Measurements from ENCODE around the gene NLRC3. TPM values are rescaled to one million over a fixed set of nuclear protein-coding genes. Genes with fewer than 3 reads are reported as not detected.

The NLRC3 gene
- polyA plus RNA-seq, 1 of the 3 experiments (the other 2 are of a cell fraction) = not detected

GRCh38 chr16:3625331-3625730 lies 48.1 kb upstream of the NLRC3 start (continued):
- no peak for TF ChIP-seq ELF1 (IDR thresholded peaks at IDR 0.05)

GRCh38 chr16:3623642-3624041 lies 46.4 kb upstream of the NLRC3 start:
- H3K9me2 ChIP-seq = no peaks in the 10 kb centered on the region
- no peak overlapping the region for H3K9ac ChIP-seq
- H3K9me3 ChIP-seq = no peaks in the 10 kb centered on the region
- no peaks in the 10 kb centered on the region for H3K36me3 ChIP-seq (replicated peaks in 1 of 2; ENCODE audit: control insufficient read depth in 1 of 2, insufficient read depth in 2 of 2, low read length in 1 of 2)
- no peak overlapping the region for H3K4me3 ChIP-seq (ENCODE audit: low read depth in 2 of 2, low read length in 1 of 2)
- no peak for DNase-seq
- no peaks in the 10 kb centered on the region for H3K27me3 ChIP-seq (ENCODE audit: insufficient read depth)
- H4K20me1 ChIP-seq (ENCODE audit: insufficient read depth) = 0 out of 2 replicates have a peak, but pooled peaks cover 5% of the 10 kb centered on the region
- H3K4me1 ChIP-seq (ENCODE audit: control insufficient read depth in 1 of 2, insufficient read depth in 2 of 2, low read depth in 1 of 2, low read length in 1 of 2) = peaks cover 0 to 6% of the 10 kb centered on the region in 2 experiments; a peak in 1 of 4 replicates
- CTCF ChIA-PET = no interaction called here
- H2AFZ ChIP-seq (ENCODE audit: low read depth) = no peak overlapping the region
- peaks cover 5% of the 10 kb centered on the region for H3F3A ChIP-seq (replicated peaks; ENCODE audit: insufficient read depth)
- no peak overlapping the region for H3K4me2 ChIP-seq
- H3K27ac ChIP-seq (ENCODE audit: low read depth in 2 of 2, low read length in 1 of 2) = no peak overlapping the region
- H3K79me2 ChIP-seq (ENCODE audit: insufficient read depth) = peaks cover 38% of the 10 kb centered on the region
- WGBS (ENCODE audit: low lambda C conversion rate) = 93% methylated on average over 3 of the region's 3 CpGs
- TF ChIP-seq CHD2 (IDR thresholded peaks at IDR 0.05; ENCODE audit: low read length, partially characterized antibody) = no peak
- TF ChIP-seq TAF1 (IDR thresholded peaks at IDR 0.05; ENCODE audit: borderline replicate concordance, low read depth, low read length) = no peak
- TF ChIP-seq FOXJ3 (CRISPR knock-in tag; IDR thresholded peaks at IDR 0.05) = no peak
- TF ChIP-seq USF2 (IDR thresholded peaks at IDR 0.05; ENCODE audit: borderline replicate concordance, low read depth, low read length) = no peak
- no peak for TF ChIP-seq YY1 (IDR thresholded peaks at IDR 0.05; ENCODE audit: low read depth)
- TF ChIP-seq MAX (IDR thresholded peaks at IDR 0.05; ENCODE audit: low read depth) = no peak
- TF ChIP-seq RXRA (IDR thresholded peaks at IDR 0.05; ENCODE audit: borderline replicate concordance, low read depth) = no peak
- TF ChIP-seq GABPA (IDR thresholded peaks at IDR 0.05; ENCODE audit: low read depth) = no peak
- TF ChIP-seq TCF12 (IDR thresholded peaks at IDR 0.05) = no peak
- POLR2A ChIA-PET = no interaction called here

- CTCF ChIA-PET = interaction anchor here (0.6 kb wide), 1 partner anchor 1445 kb away, joined by 3 read pairs; no protein-coding TSS in a partner anchor
- 42% methylated on average over 3 of the region's 3 CpGs for WGBS (ENCODE audit: low lambda C conversion rate)
- DNase-seq = no peak
These were observed 41.6 kb upstream of the NLRC3 start for GRCh38 chr16:3618769-3619141.

More at GRCh38 chr16:3618769-3619141, 41.6 kb upstream of the NLRC3 start:
- Histone ChIP-seq H3K36me3 (replicated peaks in 1 of 2; ENCODE audit: control insufficient read depth in 1 of 2, insufficient read depth in 2 of 2, low read length in 1 of 2) (peaks cover 0 to 9% of the 10 kb centered on the region in 2 experiments), H2AFZ (ENCODE audit: low read depth) (no peak overlapping the region), H3K4me1 (ENCODE audit: control insufficient read depth in 1 of 2, insufficient read depth in 2 of 2, low read depth in 1 of 2, low read length in 1 of 2) (no peaks in the 10 kb centered on the region), H3K9me2 (no peaks in the 10 kb centered on the region), H3K9ac (no peak overlapping the region), H3K4me3 (ENCODE audit: low read depth in 2 of 2, low read length in 1 of 2) (no peak overlapping the region), H3K79me2 (ENCODE audit: insufficient read depth) (peaks cover 73% of the 10 kb centered on the region), H3F3A (replicated peaks; ENCODE audit: insufficient read depth) (peaks cover 9% of the 10 kb centered on the region), H4K20me1 (ENCODE audit: insufficient read depth) (0 out of 2 replicates have a peak, but pooled peaks cover 5% of the 10 kb centered on the region), H3K27ac (ENCODE audit: low read depth in 2 of 2, low read length in 1 of 2) (no peak overlapping the region), H3K9me3 (no peaks in the 10 kb centered on the region), H3K4me2 (no peak overlapping the region), H3K27me3 (ENCODE audit: insufficient read depth) (no peaks in the 10 kb centered on the region)
- no peak for TF ChIP-seq RAD21 (IDR thresholded peaks at IDR 0.05; ENCODE audit: low read length)
- POLR2A ChIA-PET = interaction anchor here (0.6 kb wide), 1 partner anchor 442 kb away, joined by 4 read pairs; no protein-coding TSS in a partner anchor
